ENCODE results near the gene AGPAT4. TPM values are rescaled to one million over a fixed set of nuclear protein-coding genes. Genes with fewer than 3 reads are reported as not detected.

Gene AGPAT4
- total and polyA plus RNA-seq, 2 experiments from 2014 or later, result 10.6 to 11.8 TPM

DNA sequence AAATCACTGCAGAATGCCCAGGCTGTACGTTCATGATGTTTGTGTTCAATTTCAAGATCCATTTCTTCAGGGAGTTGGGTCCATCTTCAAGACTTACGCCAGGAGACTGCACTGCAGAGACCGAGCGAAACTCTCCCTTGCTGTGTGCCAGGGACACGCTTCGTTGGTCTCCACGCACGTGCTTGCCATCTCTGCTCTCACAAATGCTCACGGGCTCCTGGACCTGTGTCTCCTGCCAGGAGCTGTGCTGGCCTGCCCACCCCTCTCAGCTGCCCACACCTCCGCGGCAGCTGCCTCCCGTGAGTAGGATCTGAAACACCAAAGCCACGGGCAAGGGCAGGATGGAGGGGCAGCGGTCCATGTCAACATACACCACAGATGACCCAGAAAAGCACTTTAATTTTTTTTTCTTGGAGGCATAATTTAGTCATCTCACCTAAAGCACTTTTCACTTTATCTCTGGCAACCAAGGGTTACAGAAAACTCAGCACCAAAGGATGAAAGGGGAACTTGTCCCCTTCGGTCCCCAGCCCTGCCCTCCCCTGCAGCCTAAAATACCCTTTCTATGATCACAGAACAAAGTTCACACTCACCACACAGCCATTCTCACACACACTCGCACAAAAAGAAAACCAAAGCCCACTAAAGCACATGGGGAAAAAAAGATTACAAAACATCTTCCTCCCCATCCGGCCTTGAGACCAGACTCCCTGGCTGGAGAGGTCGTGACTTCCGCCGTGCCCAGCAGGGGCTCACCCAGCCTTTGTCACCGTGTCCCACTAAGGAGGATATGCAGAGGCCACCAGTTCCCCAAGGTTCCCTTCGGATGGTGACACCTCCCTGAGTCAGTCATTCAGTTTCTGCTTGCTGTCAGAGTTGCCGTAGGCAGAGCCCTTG, 137.9 kb downstream of the AGPAT4 start:
- Histone ChIP-seq H3K27me3 (no peaks in the 10 kb centered on the region), H3K9me3 (ENCODE audit: low read depth) (no peaks in the 10 kb centered on the region), H3K27ac (no peak overlapping the region), H3K4me1 (ENCODE audit: insufficient read depth) (no peaks in the 10 kb centered on the region), H3K4me2 (no peak overlapping the region), H4K20me1 (ENCODE audit: insufficient read depth, poor library complexity, severe bottlenecking) (no peaks in the 10 kb centered on the region), H3K36me3 (replicated peaks; ENCODE audit: insufficient read depth, low read depth) (no peaks in the 10 kb centered on the region), H3K79me2 (no peaks in the 10 kb centered on the region), H2AFZ (no peak overlapping the region), H3K4me3 (no peak overlapping the region), H3K9me2 (replicated peaks; ENCODE audit: insufficient read depth) (no peaks in the 10 kb centered on the region)
- TF ChIP-seq EZH2phosphoT487 (IDR thresholded peaks at IDR 0.05; ENCODE audit: low read depth, severe bottlenecking, unreplicated experiment) (no peak), CTCF (IDR thresholded peaks at IDR 0.05; ENCODE audit: poor library complexity) (no peak), EZH2 (IDR thresholded peaks at IDR 0.05; ENCODE audit: borderline replicate concordance) (no peak)
- no peak for DNase-seq (ENCODE audit: low spot score)
- 87% methylated on average over 23 of the region's 23 CpGs for WGBS (ENCODE audit: low lambda C conversion rate, missing lambda C conversion rate)

DNA sequence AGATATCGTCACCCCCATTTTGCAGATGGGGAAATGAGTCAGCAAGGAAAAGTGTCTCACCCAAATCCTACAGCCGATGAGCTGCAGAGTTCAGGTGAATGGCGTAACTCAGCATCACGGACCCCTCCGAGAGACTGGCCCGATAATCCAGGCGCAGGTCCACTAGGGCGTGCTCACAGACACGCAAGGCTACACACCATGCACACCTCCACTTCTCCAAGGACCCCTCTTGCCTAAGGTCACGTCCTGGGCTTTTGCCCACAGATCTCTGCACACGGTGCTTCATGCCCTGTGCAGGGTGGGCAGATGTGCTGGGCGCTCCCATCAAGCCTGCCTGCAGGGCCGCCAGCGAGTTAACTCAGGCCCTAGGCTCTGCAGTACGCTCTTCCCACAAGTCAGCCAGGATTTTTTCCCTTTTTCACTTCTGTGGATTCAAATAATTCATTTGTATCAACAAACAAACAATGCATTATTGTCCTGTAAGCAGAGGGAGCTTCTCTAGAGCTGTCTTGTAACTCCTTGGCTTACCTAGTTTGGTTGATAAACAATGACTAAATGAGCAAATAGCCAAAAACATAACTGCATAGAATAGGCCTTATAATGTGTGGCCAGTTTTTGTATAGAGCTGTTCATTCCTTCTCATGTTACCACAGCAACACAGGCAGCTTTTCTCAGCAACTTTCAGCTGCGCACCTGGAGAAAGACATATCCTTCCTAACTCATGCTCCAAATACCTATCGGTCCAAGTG, 139.1 kb downstream of the AGPAT4 start:
- Histone ChIP-seq H3K36me3 (replicated peaks; ENCODE audit: insufficient read depth, low read depth) (no peaks in the 10 kb centered on the region), H2AFZ (no peak overlapping the region), H3K4me3 (no peak overlapping the region), H4K20me1 (ENCODE audit: insufficient read depth, poor library complexity, severe bottlenecking) (no peaks in the 10 kb centered on the region), H3K79me2 (no peaks in the 10 kb centered on the region), H3K27me3 (no peaks in the 10 kb centered on the region), H3K4me2 (no peak overlapping the region), H3K4me1 (ENCODE audit: insufficient read depth) (no peaks in the 10 kb centered on the region), H3K9me3 (ENCODE audit: low read depth) (no peaks in the 10 kb centered on the region), H3K9me2 (replicated peaks; ENCODE audit: insufficient read depth) (no peaks in the 10 kb centered on the region), H3K27ac (no peak overlapping the region)
- TF ChIP-seq EZH2 (IDR thresholded peaks at IDR 0.05; ENCODE audit: borderline replicate concordance), result no peak
- no peak for TF ChIP-seq CTCF (IDR thresholded peaks at IDR 0.05; ENCODE audit: poor library complexity)
- no peak for TF ChIP-seq EZH2phosphoT487 (IDR thresholded peaks at IDR 0.05; ENCODE audit: low read depth, severe bottlenecking, unreplicated experiment)
- 98% methylated on average over 17 of the region's 17 CpGs for WGBS (ENCODE audit: low lambda C conversion rate, missing lambda C conversion rate)
- DNase-seq (ENCODE audit: low spot score), result no peak

GRCh38 chr6:161133963-161134362, 139.9 kb downstream of the AGPAT4 start:
- 93% methylated on average over 9 of the region's 9 CpGs for WGBS (ENCODE audit: low lambda C conversion rate, missing lambda C conversion rate)
- DNase-seq (ENCODE audit: low spot score), result no peak
- Histone ChIP-seq H3K9me3 (ENCODE audit: low read depth) (no peaks in the 10 kb centered on the region), H2AFZ (no peak overlapping the region), H3K79me2 (no peaks in the 10 kb centered on the region), H3K27me3 (no peaks in the 10 kb centered on the region), H3K27ac (no peak overlapping the region), H3K4me2 (no peak overlapping the region), H3K36me3 (replicated peaks; ENCODE audit: insufficient read depth, low read depth) (no peaks in the 10 kb centered on the region), H3K4me3 (no peak overlapping the region), H3K9me2 (replicated peaks; ENCODE audit: insufficient read depth) (no peaks in the 10 kb centered on the region), H3K4me1 (ENCODE audit: insufficient read depth) (no peaks in the 10 kb centered on the region), H4K20me1 (ENCODE audit: insufficient read depth, poor library complexity, severe bottlenecking) (no peaks in the 10 kb centered on the region)
- TF ChIP-seq EZH2 (IDR thresholded peaks at IDR 0.05; ENCODE audit: borderline replicate concordance) (no peak), CTCF (IDR thresholded peaks at IDR 0.05; ENCODE audit: poor library complexity) (no peak), EZH2phosphoT487 (IDR thresholded peaks at IDR 0.05; ENCODE audit: low read depth, severe bottlenecking, unreplicated experiment) (no peak)

Measured in hepatocyte (in vitro differentiated cells).